Nephron (organoid): ENCODE measurements around the gene MRPL22.
"Not testable (repeated sequence)": the region's sequence is repeated elsewhere in the genome, so short reads cannot be mapped to it uniquely, and the experiment has no call there.

Experiments used
- H3K27ac Mint-ChIP-seq, 3 experiments: 2 replicates each; pipeline ENCODE4 v1.8.0; 2020; ENCODE audit warnings: mixed read lengths in 3 of 3, mild to moderate bottlenecking in 2 of 3, moderate library complexity in 1 of 3
- H3K27me3 Mint-ChIP-seq: 2 replicates; pipeline ENCODE4 v1.8.0; 2021; ENCODE audit warnings: low read depth, mild to moderate bottlenecking, moderate library complexity, mixed read lengths
- H3K36me3 Mint-ChIP-seq: 2 replicates; pipeline ENCODE4 v1.8.0; 2020; ENCODE audit warnings: low read depth, mixed read lengths
- H3K4me1 Mint-ChIP-seq: 2 replicates; pipeline ENCODE4 v1.8.0; 2020; ENCODE audit warnings: mixed read lengths
- H3K4me3 Mint-ChIP-seq, 3 experiments: 2 replicates each; pipeline ENCODE4 v1.8.0; 2020; ENCODE audit warnings: mild to moderate bottlenecking in 3 of 3, mixed read lengths in 3 of 3, moderate library complexity in 2 of 3
- H3K9me3 Mint-ChIP-seq: 2 replicates; pipeline ENCODE4 v1.8.0; 2020; ENCODE audit warnings: mixed read lengths
- CTCF ChIP-seq, 3 experiments: fragments of 200-600 bp; sonication (generic); IDR thresholded peaks; one replicate each; pipeline ENCODE4 v1.5.0; 2021; ENCODE audit warnings: antibody characterized with exemption in 3 of 3; ENCODE audit not compliant: unreplicated experiment in 3 of 3

MRPL22 gene

DNA sequence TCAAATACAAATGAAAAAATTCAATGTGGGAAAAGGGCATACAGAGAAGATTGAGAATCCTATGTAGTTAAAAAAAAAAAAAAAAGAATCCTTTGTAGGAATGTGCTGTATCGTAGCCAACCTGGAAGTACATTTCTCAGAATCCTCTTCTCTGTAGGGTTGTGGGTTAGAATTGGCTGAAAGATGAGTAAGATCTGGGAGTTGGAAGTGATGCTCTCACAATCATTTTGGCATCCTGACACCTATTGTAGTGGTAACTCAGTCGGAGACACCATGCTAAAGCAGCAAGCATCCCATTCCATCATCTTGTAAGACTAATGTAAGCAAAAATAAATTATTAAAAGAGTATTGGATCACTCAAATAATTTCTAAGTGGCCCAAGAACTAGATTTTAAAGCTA, 30.6 kb downstream of the MRPL22 start:
- no peaks in the 10 kb centered on the region for H3K9me3 Mint-ChIP-seq
- H3K27ac Mint-ChIP-seq, result no peak overlapping the region
- no peaks in the 10 kb centered on the region for H3K27me3 Mint-ChIP-seq
- no peak overlapping the region for H3K4me3 Mint-ChIP-seq
- TF ChIP-seq CTCF (IDR thresholded peaks at IDR 0.05; ENCODE audit: unreplicated experiment in 3 of 3), result no peak
- H3K4me1 Mint-ChIP-seq, result no peaks in the 10 kb centered on the region
- peaks cover 21% of the 10 kb centered on the region for H3K36me3 Mint-ChIP-seq

- no peaks in the 10 kb centered on the region for H3K9me3 Mint-ChIP-seq
- H3K4me3 Mint-ChIP-seq, result no peak overlapping the region
Observed at GRCh38 chr5:154972476-154973080, 31.7 kb downstream of the MRPL22 start.

GRCh38 chr5:154976082-154976481, 35.2 kb downstream of the MRPL22 start:
- H3K4me3 Mint-ChIP-seq, H3K4me1 Mint-ChIP-seq, H3K27me3 Mint-ChIP-seq, H3K27ac Mint-ChIP-seq, H3K9me3 Mint-ChIP-seq: not testable (repeated sequence)
- H3K36me3 Mint-ChIP-seq, result peaks cover 17% of the 10 kb centered on the region

More at GRCh38 chr5:154972476-154973080, 31.7 kb downstream of the MRPL22 start:
- H3K27me3 Mint-ChIP-seq, result no peaks in the 10 kb centered on the region
- no peaks in the 10 kb centered on the region for H3K4me1 Mint-ChIP-seq
- no peak overlapping the region for H3K27ac Mint-ChIP-seq
- peak; percentile 57 to 70 (median 60) for TF ChIP-seq CTCF (IDR thresholded peaks at IDR 0.05; ENCODE audit: unreplicated experiment in 3 of 3)
- peaks cover 23% of the 10 kb centered on the region for H3K36me3 Mint-ChIP-seq

DNA sequence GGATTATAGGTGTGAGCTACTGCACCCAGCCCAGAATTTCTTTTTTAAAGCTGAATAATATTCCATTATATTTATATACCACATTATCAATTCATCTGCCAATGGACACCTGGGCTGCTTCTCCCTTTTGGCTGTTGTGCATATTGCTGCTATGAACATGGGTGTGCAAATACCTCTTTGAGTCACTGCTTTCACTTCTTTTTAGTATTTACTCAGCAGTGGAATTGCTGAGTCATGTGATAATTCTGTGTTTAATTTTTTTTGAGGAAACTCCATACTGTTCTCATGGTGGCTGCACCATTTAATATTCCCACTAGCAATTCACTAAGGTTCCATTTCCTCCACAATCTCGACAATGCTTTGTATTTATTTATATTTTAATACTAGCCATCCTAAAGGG, 36.5 kb downstream of the MRPL22 start:
- Mint-ChIP-seq H3K4me3 (no peak overlapping the region), H3K27ac (no peak overlapping the region), H3K9me3 (peaks cover 8% of the 10 kb centered on the region), H3K27me3 (no peaks in the 10 kb centered on the region), H3K4me1 (no peaks in the 10 kb centered on the region), H3K36me3 (peaks cover 23% of the 10 kb centered on the region)
- no peak for TF ChIP-seq CTCF (IDR thresholded peaks at IDR 0.05; ENCODE audit: unreplicated experiment in 3 of 3)

GRCh38 chr5:154978294-154978693, 37.4 kb downstream of the MRPL22 start:
- peaks cover 11% of the 10 kb centered on the region for H3K9me3 Mint-ChIP-seq
- H3K36me3 Mint-ChIP-seq, result peaks cover 23% of the 10 kb centered on the region

DNA sequence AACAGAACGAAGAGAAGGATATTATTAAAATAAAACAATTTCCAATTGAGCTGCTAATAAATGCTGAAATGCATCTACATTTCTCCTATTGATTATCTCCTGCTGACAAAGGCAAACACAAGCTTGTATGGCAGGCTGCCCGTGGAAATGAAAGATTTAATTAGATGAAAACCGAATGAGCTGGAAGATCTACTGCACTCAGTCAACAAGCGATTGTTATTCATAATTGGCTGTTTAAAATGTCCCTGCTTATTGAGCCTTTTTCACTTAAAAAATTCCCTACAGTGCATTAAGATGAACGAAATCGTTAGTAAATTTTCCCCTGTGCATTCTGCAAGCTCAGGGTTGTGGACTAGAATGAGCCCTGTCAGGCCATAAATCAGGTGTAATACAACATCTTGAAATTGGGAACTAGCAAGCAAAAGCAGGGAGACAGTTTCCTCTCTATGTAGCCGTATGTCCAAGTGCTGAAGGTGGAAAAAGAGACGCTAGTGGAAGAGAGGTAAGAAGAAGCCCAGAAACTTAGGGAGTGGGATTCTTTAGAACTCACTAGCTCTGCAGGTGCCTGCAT, 44.2 kb downstream of the MRPL22 start:
- Mint-ChIP-seq H3K9me3 (peaks cover 11% of the 10 kb centered on the region), H3K27me3 (peaks cover under 1% of the 10 kb centered on the region), H3K27ac (no peak overlapping the region), H3K4me1 (no peaks in the 10 kb centered on the region), H3K4me3 (no peak overlapping the region), H3K36me3 (peaks cover 6% of the 10 kb centered on the region)
- no peak for TF ChIP-seq CTCF (IDR thresholded peaks at IDR 0.05; ENCODE audit: unreplicated experiment in 3 of 3)

More at GRCh38 chr5:154978294-154978693, 37.4 kb downstream of the MRPL22 start:
- not testable (repeated sequence) for H3K27me3 Mint-ChIP-seq, H3K4me3 Mint-ChIP-seq, H3K27ac Mint-ChIP-seq, H3K4me1 Mint-ChIP-seq

GRCh38 chr5:154986151-154986550, 45.3 kb downstream of the MRPL22 start:
- no peak for TF ChIP-seq CTCF (IDR thresholded peaks at IDR 0.05; ENCODE audit: unreplicated experiment in 3 of 3)
- H3K36me3 Mint-ChIP-seq, result peaks cover 5% of the 10 kb centered on the region
- peaks cover 8% of the 10 kb centered on the region for H3K9me3 Mint-ChIP-seq
- H3K27ac Mint-ChIP-seq, result no peak overlapping the region
- H3K4me3 Mint-ChIP-seq, result no peak overlapping the region
- H3K4me1 Mint-ChIP-seq, result no peaks in the 10 kb centered on the region
- peaks cover 11% of the 10 kb centered on the region for H3K27me3 Mint-ChIP-seq
